ENCODE data around the gene PCMT1. TPM values are rescaled to one million over a fixed set of nuclear protein-coding genes. Genes with fewer than 3 reads are reported as not detected.

The PCMT1 gene
- total RNA-seq, 2 experiments from 2014 or later = 14.4 to 15.7 TPM

GRCh38 chr6:149714442-149714841, 35.1 kb upstream of the PCMT1 start:
- ChIA-PET CTCF (no interaction called here), POLR2A (no interaction called here)
- no peaks in the 10 kb centered on the region for H3K9me3 Mint-ChIP-seq
- Histone ChIP-seq H3K36me3 (ENCODE audit: insufficient read depth, low read length) (peaks cover 22% of the 10 kb centered on the region), H3K4me3 (ENCODE audit: low read length) (no peak overlapping the region), H3K4me1 (ENCODE audit: insufficient read depth, low read length) (peaks cover 53% of the 10 kb centered on the region), H3K27me3 (ENCODE audit: control insufficient read depth in 1 of 2, insufficient read depth in 2 of 2, low read length in 2 of 2) (no peaks in the 10 kb centered on the region), H3K9me3 (ENCODE audit: control insufficient read depth in 1 of 2, insufficient read depth in 1 of 2, low read length in 2 of 2) (no peaks in the 10 kb centered on the region), H3K27ac (ENCODE audit: low read depth in 1 of 2, low read length in 2 of 2) (no peak overlapping the region)
- peaks cover 66% of the 10 kb centered on the region for H3K4me1 Mint-ChIP-seq (ENCODE audit: low read depth)
- DNase-seq (no peak), ATAC-seq (ENCODE audit: poor library complexity) (no peak)
- H3K27ac Mint-ChIP-seq = no peak overlapping the region
- intact Hi-C loops (cut with DNase I, micrococcal nuclease) = no loop called here
- no peaks in the 10 kb centered on the region for H3K27me3 Mint-ChIP-seq
- peaks cover 32% of the 10 kb centered on the region for H3K36me3 Mint-ChIP-seq (ENCODE audit: low read depth)
- peak overlapping the region; percentile 48 for H3K4me3 Mint-ChIP-seq
- no peak for TF ChIP-seq CTCF (IDR thresholded peaks at IDR 0.05)

- Mint-ChIP-seq H3K27me3 (no peaks in the 10 kb centered on the region), H3K27ac (peak overlapping the region; percentile 99), H3K36me3 (ENCODE audit: low read depth) (peaks cover 18% of the 10 kb centered on the region), H3K4me1 (ENCODE audit: low read depth) (peaks cover 53% of the 10 kb centered on the region), H3K4me3 (peak overlapping the region; percentile 100), H3K9me3 (no peaks in the 10 kb centered on the region)
- TF ChIP-seq CTCF (IDR thresholded peaks at IDR 0.05) = no peak
- DNase-seq (peak in 3 of 14 experiments; percentile 12 to 49 (median 22)), ATAC-seq (ENCODE audit: poor library complexity) (no peak)
- Histone ChIP-seq H3K27me3 (ENCODE audit: control insufficient read depth in 1 of 2, insufficient read depth in 2 of 2, low read length in 2 of 2) (no peaks in the 10 kb centered on the region), H3K9me3 (ENCODE audit: control insufficient read depth in 1 of 2, insufficient read depth in 1 of 2, low read length in 2 of 2) (no peaks in the 10 kb centered on the region), H3K4me3 (ENCODE audit: low read length) (peak overlapping the region; percentile 84), H3K27ac (ENCODE audit: low read depth in 1 of 2, low read length in 2 of 2) (no peak overlapping the region), H3K4me1 (ENCODE audit: insufficient read depth, low read length) (peaks cover 35% of the 10 kb centered on the region), H3K36me3 (ENCODE audit: insufficient read depth, low read length) (peaks cover 15% of the 10 kb centered on the region)
- intact Hi-C loops (cut with DNase I, micrococcal nuclease) = loop anchor here in 1 of 2 experiments (5.0 kb wide), 3 partner anchors 69 to 169 kb away; partner anchors contain the start of genes GINM1, KATNA1 and PPIL4
- ChIA-PET POLR2A (interaction anchor here (1.0 to 4.3 kb wide), 4 partner anchors 31 to 1673 kb away, joined by 3 to 66 read pairs (median 10); partner anchors contain the start of genes GINM1, NUP43, PCMT1 and PPIL4), CTCF (no interaction called here)
Measured at GRCh38 chr6:149716181-149716963, 33.2 kb upstream of the PCMT1 start.

DNA sequence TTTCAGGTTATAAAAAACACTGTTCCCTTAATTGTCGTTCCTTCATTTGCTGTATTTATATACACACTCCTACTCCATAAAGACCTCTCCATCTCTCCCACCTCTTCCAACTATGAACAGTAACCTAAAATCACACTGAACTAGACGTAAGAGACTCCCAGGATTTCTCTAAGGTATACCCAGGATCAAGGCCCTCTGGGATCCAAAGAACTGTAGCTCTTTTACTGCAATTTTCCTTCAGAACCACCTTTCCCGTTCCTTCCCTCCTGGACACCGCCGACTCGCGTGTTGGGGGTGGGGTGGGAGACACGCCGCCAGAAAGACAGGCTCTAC, 32.3 kb upstream of the PCMT1 start:
- Mint-ChIP-seq H3K27me3 (no peaks in the 10 kb centered on the region), H3K4me3 (peak overlapping the region; percentile 100), H3K36me3 (ENCODE audit: low read depth) (peaks cover 18% of the 10 kb centered on the region), H3K4me1 (ENCODE audit: low read depth) (peaks cover 47% of the 10 kb centered on the region), H3K27ac (peak overlapping the region; percentile 99), H3K9me3 (no peaks in the 10 kb centered on the region)
- intact Hi-C loops (cut with DNase I, micrococcal nuclease) = loop anchor here in 1 of 2 experiments (5.0 kb wide), 3 partner anchors 70 to 170 kb away; partner anchors contain the start of genes GINM1, KATNA1 and PPIL4
- Histone ChIP-seq H3K4me3 (ENCODE audit: low read length) (peak overlapping the region; percentile 84), H3K27ac (ENCODE audit: low read depth in 1 of 2, low read length in 2 of 2) (peak overlapping the region; percentile 85 to 95), H3K27me3 (ENCODE audit: control insufficient read depth in 1 of 2, insufficient read depth in 2 of 2, low read length in 2 of 2) (no peaks in the 10 kb centered on the region), H3K4me1 (ENCODE audit: insufficient read depth, low read length) (peaks cover 27% of the 10 kb centered on the region), H3K36me3 (ENCODE audit: insufficient read depth, low read length) (peaks cover 9% of the 10 kb centered on the region), H3K9me3 (ENCODE audit: control insufficient read depth in 1 of 2, insufficient read depth in 1 of 2, low read length in 2 of 2) (no peaks in the 10 kb centered on the region)
- ChIA-PET CTCF (interaction anchor here (1.3 to 1.8 kb wide), 3 partner anchors 28 to 172 kb away, joined by 3 to 4 read pairs (median 3); partner anchors contain the start of gene PPIL4), POLR2A (interaction anchor here (0.7 to 4.3 kb wide), 14 partner anchors 9 to 1672 kb away, joined by 3 to 66 read pairs (median 6); partner anchors contain the start of genes GINM1, NUP43, PCMT1 and PPIL4)
- no peak for DNase-seq
- no peak for ATAC-seq (ENCODE audit: poor library complexity)
- TF ChIP-seq CTCF (IDR thresholded peaks at IDR 0.05) = no peak
